Keratinocyte (primary cell): ENCODE results near the gene THBS2. TPM values are rescaled to one million over a fixed set of nuclear protein-coding genes. Genes with fewer than 3 reads are reported as not detected.

Experiments
- DNase-seq: peaks from one replicate; pipeline ENCODE4 v3.0.0-alpha.2; 2011; ENCODE audit warnings: low read depth, missing footprints, low spot score
- FAIRE-seq: peaks from 2 replicates; lab custom pipeline; 2011; peaks lifted over from hg19 to GRCh38; lab: Jason Lieb, UNC
- H2AFZ ChIP-seq: 2 replicates; pipeline ENCODE4 v1.6.0; 2012; ENCODE audit warnings: low read length, control low read depth, inconsistent platforms; ENCODE audit not compliant: control insufficient read depth
- H3K27ac ChIP-seq: 2 replicates; pipeline ENCODE4 v1.5.1; 2011; ENCODE audit warnings: low read length; ENCODE audit not compliant: control insufficient read depth, insufficient read depth
- H3K27me3 ChIP-seq: 3 replicates; pipeline ENCODE4 v1.6.0; 2011; ENCODE audit warnings: low read length; ENCODE audit not compliant: control insufficient read depth, insufficient read depth; ENCODE audit errors: extremely low read depth
- H3K36me3 ChIP-seq, 2 experiments: 2 replicates in 1 of 2; 3 replicates in 1 of 2; pipeline ENCODE4 v1.5.1; 2011; ENCODE audit warnings: low read length in 2 of 2, mild to moderate bottlenecking in 1 of 2; ENCODE audit not compliant: control insufficient read depth in 2 of 2, insufficient read depth in 2 of 2; ENCODE audit errors: extremely low read depth in 1 of 2
- H3K4me1 ChIP-seq: 3 replicates; pipeline ENCODE4 v1.5.1; 2011; ENCODE audit warnings: low read length; ENCODE audit not compliant: control insufficient read depth, insufficient read depth; ENCODE audit errors: extremely low read depth
- H3K4me2 ChIP-seq: 3 replicates; pipeline ENCODE4 v1.6.0; 2011; ENCODE audit warnings: low read depth, low read length; ENCODE audit not compliant: control insufficient read depth, insufficient read depth; ENCODE audit errors: extremely low read depth
- H3K4me3 ChIP-seq, 3 experiments: fragments of 200-600 bp in 1 of 3; sonication (generic) in 1 of 3; 2 replicates in 2 of 3; 3 replicates in 1 of 3; pipeline ENCODE4 v1.5.1; 2011 to 2016; ENCODE audit warnings: low read length in 3 of 3, mild to moderate bottlenecking in 3 of 3, control low read depth in 2 of 3, inconsistent platforms in 1 of 3, low read depth in 1 of 3, mixed read lengths in 1 of 3, mixed run types in 1 of 3, moderate library complexity in 1 of 3; ENCODE audit not compliant: control insufficient read depth in 2 of 3, insufficient read depth in 2 of 3; ENCODE audit errors: extremely low read depth in 1 of 3
- H3K79me2 ChIP-seq: 2 replicates; pipeline ENCODE4 v1.6.0; 2012; ENCODE audit warnings: low read length; ENCODE audit not compliant: control insufficient read depth, insufficient read depth
- H3K9ac ChIP-seq: 3 replicates; pipeline ENCODE4 v1.6.0; 2011; ENCODE audit warnings: low read length; ENCODE audit not compliant: control insufficient read depth, insufficient read depth; ENCODE audit errors: extremely low read depth
- H3K9me1 ChIP-seq: 3 replicates; pipeline ENCODE4 v1.6.0; 2011; ENCODE audit warnings: low read length; ENCODE audit not compliant: control insufficient read depth, insufficient read depth; ENCODE audit errors: extremely low read depth
- H3K9me3 ChIP-seq: 2 replicates; pipeline ENCODE4 v1.5.1; 2012; ENCODE audit warnings: low read depth, low read length; ENCODE audit not compliant: control insufficient read depth
- H4K20me1 ChIP-seq: 3 replicates; pipeline ENCODE4 v1.6.0; 2011; ENCODE audit warnings: low read length; ENCODE audit not compliant: control insufficient read depth, insufficient read depth; ENCODE audit errors: extremely low read depth
- CTCF ChIP-seq, 3 experiments: IDR thresholded peaks in 1 of 3; conservative IDR thresholded peaks in 1 of 3; optimal IDR thresholded peaks in 1 of 3; 2 replicates in 2 of 3; 3 replicates in 1 of 3; pipeline versions ENCODE3 to v1.5.1; 2011; ENCODE audit warnings: low read length in 3 of 3, mild to moderate bottlenecking in 3 of 3, moderate library complexity in 2 of 3, control low read depth in 1 of 3, inconsistent platforms in 1 of 3; ENCODE audit not compliant: insufficient read depth in 2 of 3; ENCODE audit errors: extremely low read depth in 1 of 3
- EZH2 ChIP-seq: IDR thresholded peaks from one replicate; pipeline ENCODE4 v1.6.1; 2012; ENCODE audit warnings: inconsistent platforms, mild to moderate bottlenecking, low read length, moderate library complexity
- dilution Hi-C: fragments of 300-500 bp; cut with MboI; formaldehyde crosslinking; loops from one replicate; pipeline ENCODE4 v1.7.0; 2020; ENCODE audit warnings: low sequenced_read_pairs; ENCODE audit not compliant: extremely low pct_ligation_motif_present
- polyA plus RNA-seq, 5 experiments: library from polyadenylated mRNA; depleted of rRNA in 3 of 5; stranded (reverse) in 3 of 5; stranded (forward) in 1 of 5; unstranded in 1 of 5; fragments of >200 nt; gene quantifications; 1 replicate in 1 of 5; 2 replicates in 3 of 5; 3 replicates in 1 of 5; pipeline versions ENCODE4 v1.2.1 to v1.2.3, GENCODE V29; 2011 to 2012; ENCODE audit warnings: missing spikeins in 2 of 5, low read depth in 1 of 5, low replicate concordance in 1 of 5

THBS2 gene
- polyA plus RNA-seq, 1 donor (not counting 4 experiments of a cell fraction or from before 2014, with no cell fraction given), result 533 TPM

- FAIRE-seq (peak; percentile 99), DNase-seq (peak; percentile 78)
- peak overlapping the region; percentile 88 for H3K9ac ChIP-seq
- H3K27me3 ChIP-seq, result no peaks in the 10 kb centered on the region
- TF ChIP-seq EZH2 (no peak), CTCF (optimal IDR thresholded peaks at IDR 0.05 in 1 of 3, IDR thresholded peaks at IDR 0.05 in 1 of 3, conservative IDR thresholded peaks at IDR 0.05 in 1 of 3; ENCODE audit: extremely low read depth in 1 of 3, insufficient read depth in 2 of 3, low read length in 3 of 3) (peak in 1 of 3 experiments; percentile 4)
- no peaks in the 10 kb centered on the region for H3K9me3 ChIP-seq
- H4K20me1 ChIP-seq, result peaks cover 54% of the 10 kb centered on the region
- dilution Hi-C loops, result no loop called here
- H2AFZ ChIP-seq, result no peak overlapping the region
- H3K4me2 ChIP-seq, result peak overlapping the region; percentile 84
- H3K9me1 ChIP-seq, result peaks cover 2% of the 10 kb centered on the region
- H3K36me3 ChIP-seq, result peaks cover 37 to 51% of the 10 kb centered on the region in 2 experiments
- H3K4me1 ChIP-seq, result peaks cover 38% of the 10 kb centered on the region
- peaks cover 76% of the 10 kb centered on the region for H3K79me2 ChIP-seq
- H3K27ac ChIP-seq, result peak overlapping the region; percentile 75
- H3K4me3 ChIP-seq, result peak overlapping the region; percentile 90 to 96 (median 93)
Observed at GRCh38 chr6:169250660-169251059, 3.0 kb downstream of the THBS2 start.

- Histone ChIP-seq H3K9me1 (peaks cover 2% of the 10 kb centered on the region), H3K4me2 (no peak overlapping the region), H3K9me3 (no peaks in the 10 kb centered on the region), H3K27ac (no peak overlapping the region), H2AFZ (no peak overlapping the region), H4K20me1 (peaks cover 60% of the 10 kb centered on the region), H3K4me3 (no peak overlapping the region), H3K9ac (no peak overlapping the region), H3K79me2 (peaks cover 84% of the 10 kb centered on the region), H3K4me1 (peaks cover 22% of the 10 kb centered on the region), H3K27me3 (no peaks in the 10 kb centered on the region), H3K36me3 (peaks cover 45 to 60% of the 10 kb centered on the region in 2 experiments)
- DNase-seq, result no peak
- dilution Hi-C loops, result no loop called here
- no peak for TF ChIP-seq CTCF (optimal IDR thresholded peaks at IDR 0.05 in 1 of 3, IDR thresholded peaks at IDR 0.05 in 1 of 3, conservative IDR thresholded peaks at IDR 0.05 in 1 of 3; ENCODE audit: extremely low read depth in 1 of 3, insufficient read depth in 2 of 3, low read length in 3 of 3)
- TF ChIP-seq EZH2, result no peak
- no peak for FAIRE-seq
Observed at GRCh38 chr6:169249057-169249456, 4.6 kb downstream of the THBS2 start.
